Hepatocyte (in vitro differentiated cells): ENCODE data around the gene GIN1.

Experiments
- EZH2 ChIP-seq: fragments of 200-600 bp; sonication (generic); IDR thresholded peaks from 2 replicates; pipeline ENCODE4 v1.6.1; 2016; ENCODE audit warnings: antibody characterized with exemption, mild to moderate bottlenecking, borderline replicate concordance
- EZH2phosphoT487 ChIP-seq: fragments of 200-600 bp; sonication (generic); IDR thresholded peaks from one replicate; pipeline ENCODE4 v1.6.1; 2018; ENCODE audit warnings: antibody characterized with exemption, mild to moderate bottlenecking, low read depth, moderate library complexity; ENCODE audit not compliant: unreplicated experiment, severe bottlenecking
- TF ChIP-seq, protein P1 (sequence below): fragments of 200-600 bp; sonication (generic); IDR thresholded peaks from 2 replicates; pipeline ENCODE4 v1.5.1; 2016; ENCODE audit warnings: antibody characterized with exemption, mild to moderate bottlenecking; ENCODE audit not compliant: poor library complexity

- TF ChIP-seq, protein P1, sequence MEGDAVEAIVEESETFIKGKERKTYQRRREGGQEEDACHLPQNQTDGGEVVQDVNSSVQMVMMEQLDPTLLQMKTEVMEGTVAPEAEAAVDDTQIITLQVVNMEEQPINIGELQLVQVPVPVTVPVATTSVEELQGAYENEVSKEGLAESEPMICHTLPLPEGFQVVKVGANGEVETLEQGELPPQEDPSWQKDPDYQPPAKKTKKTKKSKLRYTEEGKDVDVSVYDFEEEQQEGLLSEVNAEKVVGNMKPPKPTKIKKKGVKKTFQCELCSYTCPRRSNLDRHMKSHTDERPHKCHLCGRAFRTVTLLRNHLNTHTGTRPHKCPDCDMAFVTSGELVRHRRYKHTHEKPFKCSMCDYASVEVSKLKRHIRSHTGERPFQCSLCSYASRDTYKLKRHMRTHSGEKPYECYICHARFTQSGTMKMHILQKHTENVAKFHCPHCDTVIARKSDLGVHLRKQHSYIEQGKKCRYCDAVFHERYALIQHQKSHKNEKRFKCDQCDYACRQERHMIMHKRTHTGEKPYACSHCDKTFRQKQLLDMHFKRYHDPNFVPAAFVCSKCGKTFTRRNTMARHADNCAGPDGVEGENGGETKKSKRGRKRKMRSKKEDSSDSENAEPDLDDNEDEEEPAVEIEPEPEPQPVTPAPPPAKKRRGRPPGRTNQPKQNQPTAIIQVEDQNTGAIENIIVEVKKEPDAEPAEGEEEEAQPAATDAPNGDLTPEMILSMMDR, result no peak
- TF ChIP-seq EZH2 (no peak), EZH2phosphoT487 (no peak)
Observed at GRCh38 chr5:103036601-103037000, 83.3 kb downstream of the GIN1 start.
